SK-N-SH (cell line): ENCODE measurements around the gene PDE9A. TPM values are rescaled to one million over a fixed set of nuclear protein-coding genes. Genes with fewer than 3 reads are reported as not detected.

ENCODE experiments used
- CTCF ChIA-PET: fragments of 300-600, 350-600 bp; formaldehyde crosslinking; extraction: SDS; loops from one replicate; lab custom pipeline; 2021; lab: Yijun Ruan, JAX
- POLR2A ChIA-PET: fragments of 350-600 bp; sonication (Branson Sonifier 250); formaldehyde crosslinking; extraction: SDS; loops from one replicate; lab custom pipeline; 2020; ENCODE audit warnings: antibody characterized with exemption, inconsistent platforms; lab: Yijun Ruan, JAX
- DNase-seq: peaks from one replicate; pipeline ENCODE4 v3.0.0; 2012
- H2AFZ ChIP-seq: fragments of 200-600 bp; sonication (generic); 2 replicates; pipeline ENCODE4 v1.8.1; 2016; ENCODE audit warnings: antibody characterized with exemption, mild to moderate bottlenecking, low read depth
- H3F3A ChIP-seq: fragments of 200-600 bp; sonication (generic); replicated peaks from 2 replicates; pipeline ENCODE3; 2016; ENCODE audit warnings: antibody characterized with exemption, mild to moderate bottlenecking; ENCODE audit not compliant: insufficient read depth
- H3K27ac ChIP-seq, 2 experiments: fragments of 200-500 bp in 1 of 2; fragments of 200-600 bp in 1 of 2; sonication (Bioruptor generic) in 1 of 2; sonication (generic), shearing (Covaris generic) in 1 of 2; 2 replicates each; pipeline versions ENCODE4 v1.5.1 to v1.6.1; 2014 to 2016; ENCODE audit warnings: low read depth in 2 of 2, inconsistent platforms in 1 of 2, low read length in 1 of 2, mild to moderate bottlenecking in 1 of 2, mixed read lengths in 1 of 2
- H3K27me3 ChIP-seq: fragments of 200-600 bp; sonication (generic), shearing (Covaris generic); 2 replicates; pipeline ENCODE4 v1.6.1; 2016; ENCODE audit warnings: mixed run types; ENCODE audit not compliant: insufficient read depth
- H3K36me3 ChIP-seq, 2 experiments: fragments of 200-500 bp in 1 of 2; fragments of 200-600 bp in 1 of 2; sonication (Bioruptor generic) in 1 of 2; sonication (generic) in 1 of 2; replicated peaks in 1 of 2; 2 replicates each; pipeline versions ENCODE3 to v1.5.1; 2014 to 2016; ENCODE audit warnings: low read length in 1 of 2, mild to moderate bottlenecking in 1 of 2; ENCODE audit not compliant: insufficient read depth in 2 of 2, control insufficient read depth in 1 of 2
- H3K4me1 ChIP-seq, 2 experiments: fragments of 200-500 bp in 1 of 2; fragments of 200-600 bp in 1 of 2; sonication (Bioruptor generic) in 1 of 2; sonication (generic), shearing (Covaris generic) in 1 of 2; 2 replicates each; pipeline versions ENCODE4 v1.5.1 to v1.6.1; 2014 to 2016; ENCODE audit warnings: low read depth in 1 of 2, low read length in 1 of 2, mixed run types in 1 of 2; ENCODE audit not compliant: insufficient read depth in 2 of 2, control insufficient read depth in 1 of 2
- H3K4me2 ChIP-seq: fragments of 200-600 bp; sonication (generic), shearing (Covaris generic); 2 replicates; pipeline ENCODE4 v1.6.1; 2017; ENCODE audit warnings: mixed run types
- H3K4me3 ChIP-seq, 2 experiments: fragments of 200-500 bp in 1 of 2; fragments of 200-600 bp in 1 of 2; sonication (Bioruptor generic) in 1 of 2; sonication (generic), shearing (Covaris generic) in 1 of 2; 2 replicates each; pipeline versions ENCODE4 v1.5.1 to v1.8.1; 2014 to 2016; ENCODE audit warnings: low read depth in 2 of 2, inconsistent platforms in 1 of 2, low read length in 1 of 2, mild to moderate bottlenecking in 1 of 2, mixed read lengths in 1 of 2, moderate library complexity in 1 of 2
- H3K79me2 ChIP-seq: fragments of 200-600 bp; sonication (generic); 2 replicates; pipeline ENCODE4 v1.8.1; 2017; ENCODE audit warnings: mild to moderate bottlenecking; ENCODE audit not compliant: insufficient read depth
- H3K9ac ChIP-seq: fragments of 200-600 bp; sonication (generic); 2 replicates; pipeline ENCODE4 v1.6.1; 2017; ENCODE audit warnings: mixed run types
- H3K9me2 ChIP-seq: fragments of 200-600 bp; sonication (generic); 2 replicates; pipeline ENCODE4 v1.6.1; 2017; ENCODE audit warnings: mixed run types
- H3K9me3 ChIP-seq: fragments of 200-600 bp; sonication (generic); 2 replicates; pipeline ENCODE4 v1.6.1; 2017; ENCODE audit warnings: mixed run types, mild to moderate bottlenecking, moderate library complexity
- H4K20me1 ChIP-seq: fragments of 200-600 bp; sonication (generic); 2 replicates; pipeline ENCODE4 v1.6.1; 2017; ENCODE audit warnings: mild to moderate bottlenecking, mixed run types; ENCODE audit not compliant: insufficient read depth
- CHD2 ChIP-seq: fragments of 150-350 bp; IDR thresholded peaks from 2 replicates; pipeline ENCODE4 v1.6.1; 2018; ENCODE audit warnings: low read length; ENCODE audit not compliant: partially characterized antibody
- ELF1 ChIP-seq: IDR thresholded peaks from 2 replicates; pipeline ENCODE4 v1.4.0; 2012
- EP300 ChIP-seq, 2 experiments: IDR thresholded peaks; 2 replicates each; pipeline versions ENCODE4 v1.4.0 to v1.6.1; 2012; ENCODE audit warnings: borderline replicate concordance in 1 of 2, low read depth in 1 of 2, low read length in 1 of 2
- FOXM1 ChIP-seq: IDR thresholded peaks from 2 replicates; pipeline ENCODE4 v1.4.0; 2012; ENCODE audit warnings: low read depth, mild to moderate bottlenecking
- IRF3 ChIP-seq: fragments of 150-350 bp; IDR thresholded peaks from 2 replicates; pipeline ENCODE4 v1.6.1; 2016; ENCODE audit warnings: mild to moderate bottlenecking, low read depth, low read length
- MXI1 ChIP-seq: IDR thresholded peaks from 2 replicates; pipeline ENCODE4 v1.6.1; 2012; ENCODE audit warnings: mild to moderate bottlenecking, low read depth, low read length, improper control_type of control experiment
- NFIC ChIP-seq: IDR thresholded peaks from 2 replicates; pipeline ENCODE4 v1.4.0; 2012; ENCODE audit warnings: borderline replicate concordance
- PBX3 ChIP-seq: IDR thresholded peaks from 2 replicates; pipeline ENCODE4; 2012
- RAD21 ChIP-seq: IDR thresholded peaks from 2 replicates; pipeline ENCODE4 v1.6.1; 2012; ENCODE audit warnings: mild to moderate bottlenecking, low read length
- RCOR1 ChIP-seq: fragments of 150-350 bp; IDR thresholded peaks from 2 replicates; pipeline ENCODE4 v1.6.1; 2017; ENCODE audit warnings: antibody characterized with exemption, low read length
- RFX5 ChIP-seq: IDR thresholded peaks from 2 replicates; pipeline ENCODE4 v1.6.1; 2012; ENCODE audit warnings: mild to moderate bottlenecking, improper control_type of control experiment, low read length
- RXRA ChIP-seq: IDR thresholded peaks from 2 replicates; pipeline ENCODE4 v1.4.0; 2012; ENCODE audit warnings: low read depth, mild to moderate bottlenecking, borderline replicate concordance
- SMC3 ChIP-seq: IDR thresholded peaks from 2 replicates; pipeline ENCODE4 v1.6.1; 2012; ENCODE audit warnings: low read depth, low read length, improper control_type of control experiment
- TCF12 ChIP-seq: IDR thresholded peaks from 2 replicates; pipeline ENCODE4 v1.4.0; 2012
- ZBTB33 ChIP-seq: IDR thresholded peaks from 2 replicates; pipeline ENCODE4 v1.4.0; 2012; ENCODE audit warnings: low read depth, borderline replicate concordance
- WGBS: methylation state at CpG from one replicate; pipeline ENCODE4 v1.1.6; 2017; ENCODE audit warnings: low lambda C conversion rate; 5-methylcytosine and 5-hydroxymethylcytosine counted together
- polyA plus RNA-seq, 3 experiments: library from polyadenylated mRNA; depleted of rRNA; stranded (reverse); fragments of >200 nt; gene quantifications; 2 replicates each; pipeline ENCODE4 v1.2.3, GENCODE V29; 2012

The PDE9A gene
- polyA plus RNA-seq, 1 of the 3 experiments (the other 2 are of a cell fraction) = 0.28 TPM

DNA sequence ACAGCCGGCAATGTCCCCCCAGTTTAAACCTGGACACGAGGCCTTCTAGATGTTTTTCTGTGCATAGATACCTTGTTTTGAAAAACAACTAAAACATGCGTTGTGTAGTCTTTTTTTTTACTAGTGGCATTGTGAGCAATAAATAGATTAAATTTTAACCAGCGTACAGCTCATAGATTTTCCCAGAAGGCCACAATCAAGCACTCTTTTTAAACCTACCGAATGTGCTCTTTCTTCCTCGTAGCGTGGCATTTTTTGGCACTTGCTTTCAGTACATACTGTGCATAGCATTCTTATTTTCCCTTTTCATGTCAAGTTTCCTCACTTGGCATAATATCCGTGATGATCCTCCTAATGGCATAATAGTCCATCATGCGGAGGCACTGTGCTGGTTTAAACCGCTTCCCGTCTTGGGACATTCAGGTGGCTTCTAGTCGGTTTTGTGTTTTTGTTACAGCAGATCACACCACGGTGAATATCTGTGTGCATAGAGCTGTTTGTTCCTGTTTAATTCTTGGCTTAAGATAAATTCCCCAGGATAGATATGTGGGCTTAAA, 95.3 kb downstream of the PDE9A start:
- Histone ChIP-seq H3F3A (no peaks in the 10 kb centered on the region), H3K9me3 (no peaks in the 10 kb centered on the region), H3K27ac (no peak overlapping the region), H3K9me2 (no peaks in the 10 kb centered on the region), H3K79me2 (no peaks in the 10 kb centered on the region), H3K4me2 (no peak overlapping the region), H4K20me1 (no peaks in the 10 kb centered on the region), H3K9ac (no peak overlapping the region), H3K36me3 (no peaks in the 10 kb centered on the region), H3K4me3 (no peak overlapping the region), H3K4me1 (no peaks in the 10 kb centered on the region; a peak in 1 of 4 replicates), H3K27me3 (no peaks in the 10 kb centered on the region), H2AFZ (no peak overlapping the region)
- no peak for DNase-seq
- ChIA-PET POLR2A (no interaction called here), CTCF (interaction anchor here (0.8 kb wide), 1 partner anchor 47 kb away, joined by 3 read pairs; no protein-coding TSS in a partner anchor)
- TF ChIP-seq RXRA = no peak
- no peak for TF ChIP-seq TCF12
- TF ChIP-seq IRF3 = no peak
- no peak for TF ChIP-seq MXI1
- no peak for TF ChIP-seq RAD21
- TF ChIP-seq CHD2 = no peak
- no peak for TF ChIP-seq NFIC
- TF ChIP-seq SMC3 = no peak
- TF ChIP-seq ZBTB33 = no peak
- no peak for TF ChIP-seq PBX3
- TF ChIP-seq EP300 (IDR thresholded peaks at IDR 0.05; ENCODE audit: borderline replicate concordance in 1 of 2, low read depth in 1 of 2, low read length in 1 of 2) = no peak
- no peak for TF ChIP-seq RFX5
- 58% methylated on average over 13 of the region's 13 CpGs for WGBS

DNA sequence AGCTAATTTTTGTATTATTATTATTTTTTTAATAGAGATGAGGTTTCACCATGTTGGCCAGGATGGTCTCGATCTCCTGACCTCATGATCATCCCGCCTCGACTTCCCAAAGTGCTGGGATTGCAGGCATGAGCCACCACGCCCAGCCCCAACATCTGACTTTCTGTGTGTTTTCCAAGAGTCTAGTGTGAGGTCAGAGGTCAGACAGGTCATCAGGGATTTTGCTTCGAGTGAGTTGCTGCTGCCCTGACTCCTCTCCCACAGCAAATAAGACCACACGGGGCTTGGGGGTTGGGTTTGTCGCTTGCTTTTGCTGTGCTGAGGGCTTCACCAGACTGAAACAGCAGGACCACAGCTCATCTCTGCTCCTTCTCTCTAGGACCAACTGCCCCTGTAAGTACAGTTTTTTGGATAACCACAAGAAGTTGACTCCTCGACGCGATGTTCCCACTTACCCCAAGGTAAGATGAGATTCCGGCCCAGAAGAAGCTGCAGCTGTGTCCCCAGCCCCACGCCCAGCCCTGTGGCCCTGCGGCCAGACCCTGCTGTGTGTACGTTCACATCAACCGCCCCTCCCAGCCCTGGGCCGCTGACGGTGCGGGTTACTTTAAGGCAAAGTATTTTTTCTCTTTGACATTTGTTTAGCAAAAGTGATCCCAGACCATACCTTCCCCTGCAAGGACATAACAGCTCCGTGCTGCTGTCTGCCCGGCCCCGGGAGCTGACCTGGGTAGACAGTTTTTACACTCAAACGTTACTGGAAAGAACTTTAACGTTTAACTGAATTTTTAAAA, 97.5 kb downstream of the PDE9A start:
- no peak overlapping the region for H3K27ac ChIP-seq

More for the DNA sequence above, 97.5 kb downstream of the PDE9A start:
- H3K79me2 ChIP-seq = no peaks in the 10 kb centered on the region
- H3K36me3 ChIP-seq = no peaks in the 10 kb centered on the region
- POLR2A ChIA-PET = no interaction called here
- H3K9me2 ChIP-seq = no peaks in the 10 kb centered on the region
- H3K9me3 ChIP-seq = no peaks in the 10 kb centered on the region
- no peak overlapping the region for H2AFZ ChIP-seq
- H3K4me2 ChIP-seq = no peak overlapping the region
- no peaks in the 10 kb centered on the region; a peak in 1 of 4 replicates for H3K4me1 ChIP-seq
- no peak overlapping the region for H3K9ac ChIP-seq
- H3F3A ChIP-seq = no peaks in the 10 kb centered on the region
- TF ChIP-seq RCOR1 = no peak
- no peak for TF ChIP-seq FOXM1
- TF ChIP-seq ELF1 = no peak
- H4K20me1 ChIP-seq = no peaks in the 10 kb centered on the region
- DNase-seq = no peak
- no peaks in the 10 kb centered on the region for H3K27me3 ChIP-seq
- H3K4me3 ChIP-seq = no peak overlapping the region
- WGBS = 74% methylated on average over 23 of the region's 23 CpGs
- CTCF ChIA-PET = no interaction called here
